IMR-90 (cell line): Measurements from ENCODE around the gene COX7A1.

Experiments used
- CEBPB ChIP-seq: IDR thresholded peaks from 2 replicates; pipeline ENCODE4 v1.6.1; 2012; ENCODE audit warnings: low read depth, low read length, improper control_type of control experiment
- CHD1 ChIP-seq: IDR thresholded peaks from 2 replicates; pipeline ENCODE4 v1.6.1; 2012; ENCODE audit warnings: low read depth, low read length, improper control_type of control experiment
- MAFK ChIP-seq: IDR thresholded peaks from 2 replicates; pipeline ENCODE4 v1.6.1; 2012; ENCODE audit warnings: low read depth, low read length, improper control_type of control experiment
- MAZ ChIP-seq: IDR thresholded peaks from 2 replicates; pipeline ENCODE4 v1.6.1; 2012; ENCODE audit warnings: low read depth, mild to moderate bottlenecking, low read length, improper control_type of control experiment, moderate library complexity, borderline replicate concordance
- MXI1 ChIP-seq: IDR thresholded peaks from 2 replicates; pipeline ENCODE4 v1.6.1; 2012; ENCODE audit warnings: low read depth, mild to moderate bottlenecking, low read length, moderate library complexity, borderline replicate concordance
- POLR2A ChIP-seq: IDR thresholded peaks from 2 replicates; pipeline ENCODE4 v1.6.1; 2012; ENCODE audit warnings: mild to moderate bottlenecking, low read depth, low read length
- RAD21 ChIP-seq: IDR thresholded peaks from 2 replicates; pipeline ENCODE4 v1.6.1; 2012; ENCODE audit warnings: low read length, improper control_type of control experiment
- RCOR1 ChIP-seq: IDR thresholded peaks from 2 replicates; pipeline ENCODE4 v1.6.1; 2012; ENCODE audit warnings: mild to moderate bottlenecking, low read length, improper control_type of control experiment; ENCODE audit not compliant: insufficient replicate concordance
- RFX5 ChIP-seq: IDR thresholded peaks from 2 replicates; pipeline ENCODE4 v1.8.0; 2012; ENCODE audit warnings: low read depth, mild to moderate bottlenecking, low read length, moderate library complexity
- SMC3 ChIP-seq: fragments of 150-350 bp; IDR thresholded peaks from 2 replicates; pipeline ENCODE4 v1.6.1; 2016; ENCODE audit warnings: low read depth, mild to moderate bottlenecking, antibody characterized with exemption, low read length, moderate library complexity
- TF ChIP-seq, protein P1 (sequence below): conservative IDR thresholded peaks from 2 replicates; pipeline ENCODE4 v1.5.1; 2012; ENCODE audit warnings: mild to moderate bottlenecking, low read depth, low read length, improper control_type of control experiment

DNA sequence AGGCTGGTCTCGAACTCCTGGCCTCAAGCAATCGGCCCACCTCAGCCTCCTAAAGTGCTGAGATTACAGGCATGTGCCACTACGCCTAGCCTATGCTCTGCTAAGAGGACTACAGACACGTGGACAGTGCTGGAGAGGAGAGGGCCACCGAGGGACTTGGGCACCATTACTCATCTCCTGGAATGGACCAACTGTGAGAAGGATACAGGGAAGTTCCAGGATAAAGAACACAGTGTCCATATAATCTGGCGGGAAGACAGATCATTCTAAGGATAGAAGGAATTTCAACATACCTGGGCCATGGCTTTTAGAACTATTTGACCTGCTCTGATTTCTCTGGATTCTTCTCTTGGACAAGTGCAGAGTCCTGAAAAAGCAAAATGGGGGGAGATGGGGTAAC, 49.4 kb upstream of the COX7A1 start:
- TF ChIP-seq, protein P1, sequence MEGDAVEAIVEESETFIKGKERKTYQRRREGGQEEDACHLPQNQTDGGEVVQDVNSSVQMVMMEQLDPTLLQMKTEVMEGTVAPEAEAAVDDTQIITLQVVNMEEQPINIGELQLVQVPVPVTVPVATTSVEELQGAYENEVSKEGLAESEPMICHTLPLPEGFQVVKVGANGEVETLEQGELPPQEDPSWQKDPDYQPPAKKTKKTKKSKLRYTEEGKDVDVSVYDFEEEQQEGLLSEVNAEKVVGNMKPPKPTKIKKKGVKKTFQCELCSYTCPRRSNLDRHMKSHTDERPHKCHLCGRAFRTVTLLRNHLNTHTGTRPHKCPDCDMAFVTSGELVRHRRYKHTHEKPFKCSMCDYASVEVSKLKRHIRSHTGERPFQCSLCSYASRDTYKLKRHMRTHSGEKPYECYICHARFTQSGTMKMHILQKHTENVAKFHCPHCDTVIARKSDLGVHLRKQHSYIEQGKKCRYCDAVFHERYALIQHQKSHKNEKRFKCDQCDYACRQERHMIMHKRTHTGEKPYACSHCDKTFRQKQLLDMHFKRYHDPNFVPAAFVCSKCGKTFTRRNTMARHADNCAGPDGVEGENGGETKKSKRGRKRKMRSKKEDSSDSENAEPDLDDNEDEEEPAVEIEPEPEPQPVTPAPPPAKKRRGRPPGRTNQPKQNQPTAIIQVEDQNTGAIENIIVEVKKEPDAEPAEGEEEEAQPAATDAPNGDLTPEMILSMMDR, result no peak
- no peak for TF ChIP-seq CEBPB
- no peak for TF ChIP-seq RFX5
- TF ChIP-seq MXI1, result no peak
- no peak for TF ChIP-seq POLR2A
- no peak for TF ChIP-seq SMC3
- no peak for TF ChIP-seq MAZ
- no peak for TF ChIP-seq RAD21
- TF ChIP-seq MAFK, result no peak
- TF ChIP-seq RCOR1, result no peak
- no peak for TF ChIP-seq CHD1
